Tibial artery (tissue), 4 donors: ENCODE measurements around the gene PML.

Source experiments
- DNase-seq, 2 donors: peaks; one replicate each; pipeline ENCODE4 v3.0.0-alpha.2; 2019
- H3K27ac ChIP-seq, 2 donors: fragments of 200-600 bp; sonication (generic) in 1 of 2; 1 replicate in 1 of 2; 2 replicates in 1 of 2; pipeline ENCODE4 v1.5.1; 2018 to 2019; ENCODE audit warnings: mild to moderate bottlenecking in 1 of 2
- H3K27me3 ChIP-seq, 2 donors: fragments of 200-600 bp; sonication (generic) in 1 of 2; one replicate each; pipeline versions ENCODE4 v1.5.1 to v1.6.0; 2016 to 2019
- H3K36me3 ChIP-seq, 3 donors: fragments of 200-600 bp; sonication (generic) in 2 of 3; one replicate each; pipeline ENCODE4 v1.5.1; 2016 to 2019; ENCODE audit warnings: mild to moderate bottlenecking in 2 of 3
- H3K4me1 ChIP-seq, 4 donors: fragments of 200-600 bp; sonication (generic) in 2 of 4; 1 replicate in 3 of 4; 2 replicates in 1 of 4; pipeline ENCODE4 v1.5.1; 2016 to 2019
- H3K4me3 ChIP-seq, 2 donors: fragments of 200-600 bp; sonication (generic) in 1 of 2; 1 replicate in 1 of 2; 2 replicates in 1 of 2; pipeline ENCODE4 v1.5.1; 2018 to 2019; ENCODE audit warnings: mild to moderate bottlenecking in 2 of 2
- H3K9me3 ChIP-seq, 3 donors: fragments of 200-600 bp; sonication (generic) in 1 of 3; one replicate each; pipeline ENCODE4 v1.5.1; 2016 to 2019
- CTCF ChIP-seq, 2 experiments: fragments of 200-600 bp in 1 of 2; fragments of 450-650 bp in 1 of 2; IDR thresholded peaks; one replicate each; pipeline ENCODE4 v1.5.1; 2017 to 2019; ENCODE audit warnings: antibody characterized with exemption in 2 of 2, mild to moderate bottlenecking in 1 of 2, moderate library complexity in 1 of 2
- intact Hi-C: fragments of 100-400 bp; cut with DNase I; formaldehyde crosslinking; loops from one replicate; pipeline ENCODE4 v1.15.0; 2023; ENCODE audit warnings: low total_unique reads

The PML gene

GRCh38 chr15:73951601-73952000, 42.9 kb upstream of the PML start:
- Histone ChIP-seq H3K27ac (peak overlapping the region; percentile 95 to 97), H3K4me3 (no peak overlapping the region), H3K9me3 (no peaks in the 10 kb centered on the region), H3K27me3 (no peaks in the 10 kb centered on the region), H3K36me3 (peaks cover 17 to 33% (median 32%) of the 10 kb centered on the region in 3 donors), H3K4me1 (peaks cover 15 to 46% (median 31%) of the 10 kb centered on the region in 4 donors)
- no peak for DNase-seq
- intact Hi-C loops: no loop called here
- no peak for TF ChIP-seq CTCF (IDR thresholded peaks at IDR 0.05)

- Histone ChIP-seq H3K27me3 (no peaks in the 10 kb centered on the region), H3K27ac (peak overlapping the region; percentile 95 to 97), H3K4me3 (no peak overlapping the region), H3K4me1 (peaks cover 15 to 53% (median 39%) of the 10 kb centered on the region in 4 donors), H3K9me3 (no peaks in the 10 kb centered on the region), H3K36me3 (peaks cover 12 to 26% (median 25%) of the 10 kb centered on the region in 3 donors)
- intact Hi-C loops: no loop called here
- TF ChIP-seq CTCF (IDR thresholded peaks at IDR 0.05): no peak
- DNase-seq: peak in 1 of 2 donors; percentile 72
Observed at GRCh38 chr15:73952171-73952912, 42.2 kb upstream of the PML start.

- peaks cover 6 to 18% (median 17%) of the 10 kb centered on the region in 3 donors for H3K36me3 ChIP-seq
- no peak for TF ChIP-seq CTCF (IDR thresholded peaks at IDR 0.05)
- peak; percentile 19 to 67 for DNase-seq
- H3K27me3 ChIP-seq: no peaks in the 10 kb centered on the region
- no peaks in the 10 kb centered on the region for H3K9me3 ChIP-seq
- no peak overlapping the region for H3K4me3 ChIP-seq
- peak overlapping the region; percentile 95 to 97 for H3K27ac ChIP-seq
- intact Hi-C loops: no loop called here
- peaks cover 15 to 55% (median 40%) of the 10 kb centered on the region in 4 donors for H3K4me1 ChIP-seq
Observed at GRCh38 chr15:73952913-73953750, 41.4 kb upstream of the PML start.

GRCh38 chr15:73954188-73955145, 40.0 kb upstream of the PML start:
- Histone ChIP-seq H3K27ac (peak overlapping the region; percentile 95 to 97), H3K36me3 (peaks cover 3 to 4% (median 3%) of the 10 kb centered on the region in 3 donors), H3K9me3 (no peaks in the 10 kb centered on the region), H3K4me1 (peaks cover 15 to 55% (median 40%) of the 10 kb centered on the region in 4 donors), H3K27me3 (no peaks in the 10 kb centered on the region), H3K4me3 (no peak overlapping the region)
- intact Hi-C loops: no loop called here
- peak in 1 of 2 donors; percentile 66 for DNase-seq
- no peak for TF ChIP-seq CTCF (IDR thresholded peaks at IDR 0.05)

- intact Hi-C loops: no loop called here
Observed at GRCh38 chr15:73955326-73955725, 39.2 kb upstream of the PML start.

More at GRCh38 chr15:73955326-73955725, 39.2 kb upstream of the PML start:
- Histone ChIP-seq H3K27me3 (no peaks in the 10 kb centered on the region), H3K4me3 (no peak overlapping the region), H3K9me3 (no peaks in the 10 kb centered on the region), H3K27ac (peak overlapping the region in 1 of 2 donors; percentile 37), H3K36me3 (no peaks in the 10 kb centered on the region), H3K4me1 (peaks cover 15 to 50% (median 40%) of the 10 kb centered on the region in 4 donors)
- DNase-seq: peak in 1 of 2 donors; percentile 48
- no peak for TF ChIP-seq CTCF (IDR thresholded peaks at IDR 0.05)
